Measurements from ENCODE around the gene UNC13C. TPM values are rescaled to one million over a fixed set of nuclear protein-coding genes. Genes with fewer than 3 reads are reported as not detected.

UNC13C gene
- total and polyA plus RNA-seq, 2 experiments from 2014 or later: 0.92 to 10.3 TPM

DNA sequence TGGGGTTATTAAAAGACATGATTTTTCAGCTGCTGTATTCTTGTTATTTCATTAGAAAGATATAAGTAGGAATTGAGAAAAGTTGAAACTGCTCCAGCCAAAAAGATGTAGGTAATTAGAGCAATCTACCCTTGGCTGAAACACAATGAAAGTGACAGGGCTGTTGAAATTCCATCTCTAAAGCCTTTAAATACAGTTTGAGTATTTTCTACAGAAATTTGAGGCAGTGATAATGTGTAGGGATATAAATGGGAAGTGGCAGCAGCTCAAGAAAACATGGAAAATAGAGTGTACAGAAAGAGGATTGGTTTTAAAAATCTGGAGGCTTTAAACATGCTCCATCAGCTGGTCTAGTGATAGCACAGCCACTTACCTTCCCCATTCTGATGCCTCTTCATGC lies 22.8 kb upstream of the UNC13C start:
- no peaks in the 10 kb centered on the region for H3K4me1 ChIP-seq (ENCODE audit: insufficient read depth)
- H3K27me3 ChIP-seq: no peaks in the 10 kb centered on the region
- no peak for TF ChIP-seq EZH2 (IDR thresholded peaks at IDR 0.05; ENCODE audit: borderline replicate concordance)
- TF ChIP-seq EZH2phosphoT487 (IDR thresholded peaks at IDR 0.05; ENCODE audit: low read depth, severe bottlenecking, unreplicated experiment): no peak
- TF ChIP-seq, protein P1, sequence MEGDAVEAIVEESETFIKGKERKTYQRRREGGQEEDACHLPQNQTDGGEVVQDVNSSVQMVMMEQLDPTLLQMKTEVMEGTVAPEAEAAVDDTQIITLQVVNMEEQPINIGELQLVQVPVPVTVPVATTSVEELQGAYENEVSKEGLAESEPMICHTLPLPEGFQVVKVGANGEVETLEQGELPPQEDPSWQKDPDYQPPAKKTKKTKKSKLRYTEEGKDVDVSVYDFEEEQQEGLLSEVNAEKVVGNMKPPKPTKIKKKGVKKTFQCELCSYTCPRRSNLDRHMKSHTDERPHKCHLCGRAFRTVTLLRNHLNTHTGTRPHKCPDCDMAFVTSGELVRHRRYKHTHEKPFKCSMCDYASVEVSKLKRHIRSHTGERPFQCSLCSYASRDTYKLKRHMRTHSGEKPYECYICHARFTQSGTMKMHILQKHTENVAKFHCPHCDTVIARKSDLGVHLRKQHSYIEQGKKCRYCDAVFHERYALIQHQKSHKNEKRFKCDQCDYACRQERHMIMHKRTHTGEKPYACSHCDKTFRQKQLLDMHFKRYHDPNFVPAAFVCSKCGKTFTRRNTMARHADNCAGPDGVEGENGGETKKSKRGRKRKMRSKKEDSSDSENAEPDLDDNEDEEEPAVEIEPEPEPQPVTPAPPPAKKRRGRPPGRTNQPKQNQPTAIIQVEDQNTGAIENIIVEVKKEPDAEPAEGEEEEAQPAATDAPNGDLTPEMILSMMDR (IDR thresholded peaks at IDR 0.05; ENCODE audit: poor library complexity): no peak
- H3K9me2 ChIP-seq (replicated peaks; ENCODE audit: insufficient read depth): no peaks in the 10 kb centered on the region
- no peaks in the 10 kb centered on the region for H3K36me3 ChIP-seq (replicated peaks; ENCODE audit: insufficient read depth, low read depth)
- H3K27ac ChIP-seq: no peak overlapping the region
- no peak overlapping the region for H3K4me3 ChIP-seq
- no peaks in the 10 kb centered on the region for H3K79me2 ChIP-seq
- no peaks in the 10 kb centered on the region for H3K9me3 ChIP-seq (ENCODE audit: low read depth)
- no peak overlapping the region for H3K4me2 ChIP-seq
- no peak overlapping the region for H2AFZ ChIP-seq
- H4K20me1 ChIP-seq (ENCODE audit: insufficient read depth, poor library complexity, severe bottlenecking): no peaks in the 10 kb centered on the region
- no peak for DNase-seq (ENCODE audit: low spot score)

DNA sequence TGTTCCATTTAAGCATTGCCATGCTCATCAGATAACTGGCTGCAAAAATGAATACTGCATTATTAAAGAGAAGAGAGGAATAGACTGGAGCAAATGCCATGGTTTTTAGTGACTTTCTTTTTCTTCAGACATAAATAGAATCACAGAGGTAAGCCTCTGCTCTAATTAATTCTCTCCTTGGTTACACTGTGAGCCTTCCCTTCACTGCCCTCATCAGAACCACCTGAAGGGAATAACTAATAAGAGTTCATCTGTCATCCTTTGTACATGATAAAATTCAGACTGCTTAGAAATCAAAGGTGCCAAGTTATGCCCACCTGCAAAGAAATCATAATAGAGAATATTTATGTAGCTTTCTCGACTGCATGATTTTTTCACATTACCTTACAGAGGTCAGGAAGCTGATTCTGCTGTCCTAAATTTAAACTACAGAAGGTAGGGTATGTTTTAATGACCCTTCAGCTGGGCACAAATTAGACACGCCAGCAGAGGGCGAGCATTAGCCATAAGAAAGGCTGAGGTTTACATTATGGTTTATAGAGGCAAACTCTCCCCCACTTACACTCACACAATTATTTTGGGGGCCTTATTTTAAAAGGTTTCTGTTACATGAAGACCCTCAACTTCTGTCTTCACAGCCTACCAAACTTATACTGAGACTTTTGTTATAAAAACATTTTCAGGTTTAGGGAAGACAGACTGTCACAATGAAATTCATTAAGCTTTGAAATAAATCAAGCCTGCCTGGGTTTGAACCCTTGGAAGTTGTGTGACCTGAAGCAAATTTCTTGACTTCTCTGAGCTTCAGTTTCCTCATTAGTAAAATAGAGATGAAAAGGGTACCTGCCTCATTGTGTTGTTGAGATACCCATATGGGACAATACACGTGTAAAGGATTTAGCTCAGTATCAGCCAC lies 15.3 kb upstream of the UNC13C start:
- Histone ChIP-seq H3K79me2 (no peaks in the 10 kb centered on the region), H3K4me1 (ENCODE audit: insufficient read depth) (no peaks in the 10 kb centered on the region), H4K20me1 (ENCODE audit: insufficient read depth, poor library complexity, severe bottlenecking) (no peaks in the 10 kb centered on the region), H3K27ac (no peak overlapping the region), H3K36me3 (replicated peaks; ENCODE audit: insufficient read depth, low read depth) (no peaks in the 10 kb centered on the region), H2AFZ (no peak overlapping the region), H3K9me3 (ENCODE audit: low read depth) (no peaks in the 10 kb centered on the region), H3K27me3 (no peaks in the 10 kb centered on the region), H3K4me2 (no peak overlapping the region), H3K4me3 (no peak overlapping the region), H3K9me2 (replicated peaks; ENCODE audit: insufficient read depth) (no peaks in the 10 kb centered on the region)
- 28% methylated on average over 4 of the region's 4 CpGs for WGBS (ENCODE audit: low lambda C conversion rate, missing lambda C conversion rate)
- TF ChIP-seq EZH2phosphoT487 (IDR thresholded peaks at IDR 0.05; ENCODE audit: low read depth, severe bottlenecking, unreplicated experiment) (no peak), EZH2 (IDR thresholded peaks at IDR 0.05; ENCODE audit: borderline replicate concordance) (no peak)
- TF ChIP-seq, protein P1 (IDR thresholded peaks at IDR 0.05; ENCODE audit: poor library complexity): peak; percentile 56
- DNase-seq (ENCODE audit: low spot score): peak; percentile 41

DNA sequence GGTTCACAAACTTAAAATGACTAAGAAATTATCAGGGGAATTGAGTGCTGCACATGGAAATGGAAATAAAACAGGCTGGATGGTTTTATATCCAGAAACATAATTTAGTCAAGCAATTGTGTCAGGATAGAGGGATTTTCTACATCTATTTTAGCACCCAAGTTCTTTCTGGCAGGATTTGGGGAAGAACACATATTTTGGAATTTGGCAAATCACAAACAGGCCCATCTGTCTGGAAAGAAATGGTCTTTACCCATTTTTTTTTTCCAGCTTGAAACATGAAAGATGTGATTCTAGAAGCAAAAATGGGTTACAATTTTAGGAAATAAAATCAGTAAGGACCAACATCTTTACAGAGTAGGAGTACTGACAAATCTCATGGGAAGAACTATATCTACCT lies 14.4 kb upstream of the UNC13C start:
- Histone ChIP-seq H4K20me1 (ENCODE audit: insufficient read depth, poor library complexity, severe bottlenecking) (no peaks in the 10 kb centered on the region), H3K9me2 (replicated peaks; ENCODE audit: insufficient read depth) (no peaks in the 10 kb centered on the region), H3K27me3 (no peaks in the 10 kb centered on the region), H3K9me3 (ENCODE audit: low read depth) (no peaks in the 10 kb centered on the region), H3K4me2 (no peak overlapping the region), H3K36me3 (replicated peaks; ENCODE audit: insufficient read depth, low read depth) (no peaks in the 10 kb centered on the region), H2AFZ (no peak overlapping the region), H3K79me2 (no peaks in the 10 kb centered on the region), H3K4me1 (ENCODE audit: insufficient read depth) (no peaks in the 10 kb centered on the region), H3K4me3 (no peak overlapping the region), H3K27ac (no peak overlapping the region)
- TF ChIP-seq EZH2 (IDR thresholded peaks at IDR 0.05; ENCODE audit: borderline replicate concordance): no peak
- DNase-seq (ENCODE audit: low spot score): no peak

DNA sequence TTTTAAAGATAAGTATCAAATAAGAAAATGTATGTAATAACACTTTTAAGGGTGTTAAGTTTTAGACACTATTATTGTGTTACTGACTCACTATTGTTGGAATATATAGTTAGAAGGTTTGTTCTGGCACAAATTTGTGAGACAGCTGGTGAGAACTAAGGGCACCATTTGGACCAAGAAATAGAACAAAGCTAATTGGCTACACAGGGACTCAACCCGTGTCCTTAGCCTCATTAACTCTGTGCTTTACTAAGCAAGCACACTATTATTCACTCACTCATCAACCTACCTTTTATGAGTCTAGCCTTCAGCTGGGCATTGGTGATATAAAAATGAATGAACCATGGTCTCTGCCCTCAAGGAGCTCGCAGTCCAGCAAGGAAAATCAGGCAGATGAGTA lies 4.1 kb upstream of the UNC13C start:
- H3K9me2 ChIP-seq (replicated peaks; ENCODE audit: insufficient read depth): no peaks in the 10 kb centered on the region
- no peak overlapping the region for H3K4me2 ChIP-seq
- H3K27me3 ChIP-seq: no peaks in the 10 kb centered on the region
- no peak for DNase-seq (ENCODE audit: low spot score)
- H3K79me2 ChIP-seq: no peaks in the 10 kb centered on the region
- H4K20me1 ChIP-seq (ENCODE audit: insufficient read depth, poor library complexity, severe bottlenecking): no peaks in the 10 kb centered on the region
- WGBS (ENCODE audit: low lambda C conversion rate, missing lambda C conversion rate): 77% methylated on average over 2 of the region's 2 CpGs
- no peak overlapping the region for H3K27ac ChIP-seq
- H3K36me3 ChIP-seq (replicated peaks; ENCODE audit: insufficient read depth, low read depth): no peaks in the 10 kb centered on the region
- H2AFZ ChIP-seq: no peak overlapping the region
- TF ChIP-seq EZH2phosphoT487 (IDR thresholded peaks at IDR 0.05; ENCODE audit: low read depth, severe bottlenecking, unreplicated experiment) (no peak), EZH2 (IDR thresholded peaks at IDR 0.05; ENCODE audit: borderline replicate concordance) (no peak)
- TF ChIP-seq, protein P1 (IDR thresholded peaks at IDR 0.05; ENCODE audit: poor library complexity): no peak
- H3K9me3 ChIP-seq (ENCODE audit: low read depth): no peaks in the 10 kb centered on the region
- no peaks in the 10 kb centered on the region for H3K4me1 ChIP-seq (ENCODE audit: insufficient read depth)
- H3K4me3 ChIP-seq: no peak overlapping the region
